CD4-positive, alpha-beta T cell treated with Interferon alpha-2 for 1 hour (primary cell): ENCODE data around the gene DNAJC28.
"Not testable (repeated sequence)": the region's sequence is repeated elsewhere in the genome, so short reads cannot be mapped to it uniquely, and the experiment has no call there.

Experiments used
- DNase-seq, 2 donors: peaks; one replicate each; pipeline ENCODE4 v3.0.0-alpha.2; 2020 to 2022

The DNAJC28 gene

DNA sequence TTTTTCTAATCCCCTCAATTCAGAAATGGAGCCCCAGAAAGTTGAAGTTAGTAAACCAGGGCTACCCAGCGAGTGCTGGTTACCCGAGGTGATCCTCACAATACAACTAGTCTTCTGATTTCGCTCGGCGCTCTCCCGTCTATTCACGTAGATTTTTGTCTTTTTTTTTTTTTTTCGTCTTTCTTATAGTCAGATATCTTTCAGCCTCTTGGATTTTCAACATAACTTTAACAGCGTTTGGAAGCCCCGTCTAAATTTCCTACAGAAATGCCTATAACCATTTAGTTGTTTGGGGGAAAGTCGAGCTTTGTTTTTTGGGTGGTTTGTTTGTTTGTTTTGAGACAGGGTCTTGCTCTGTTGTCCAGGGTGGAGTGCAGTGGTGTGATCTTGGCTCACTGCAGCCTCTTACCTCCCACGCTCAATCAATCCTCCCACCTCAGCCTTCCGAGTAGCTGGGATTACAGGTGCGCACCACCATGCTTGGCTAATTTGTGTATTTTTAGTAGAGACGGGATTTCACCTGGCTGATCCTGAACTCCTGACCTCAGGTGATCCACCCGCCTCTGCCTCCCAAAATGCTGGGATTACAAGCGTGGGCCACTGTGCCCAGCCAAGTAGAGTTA is 10.9 kb downstream of the DNAJC28 start:
- no peak for DNase-seq

DNA sequence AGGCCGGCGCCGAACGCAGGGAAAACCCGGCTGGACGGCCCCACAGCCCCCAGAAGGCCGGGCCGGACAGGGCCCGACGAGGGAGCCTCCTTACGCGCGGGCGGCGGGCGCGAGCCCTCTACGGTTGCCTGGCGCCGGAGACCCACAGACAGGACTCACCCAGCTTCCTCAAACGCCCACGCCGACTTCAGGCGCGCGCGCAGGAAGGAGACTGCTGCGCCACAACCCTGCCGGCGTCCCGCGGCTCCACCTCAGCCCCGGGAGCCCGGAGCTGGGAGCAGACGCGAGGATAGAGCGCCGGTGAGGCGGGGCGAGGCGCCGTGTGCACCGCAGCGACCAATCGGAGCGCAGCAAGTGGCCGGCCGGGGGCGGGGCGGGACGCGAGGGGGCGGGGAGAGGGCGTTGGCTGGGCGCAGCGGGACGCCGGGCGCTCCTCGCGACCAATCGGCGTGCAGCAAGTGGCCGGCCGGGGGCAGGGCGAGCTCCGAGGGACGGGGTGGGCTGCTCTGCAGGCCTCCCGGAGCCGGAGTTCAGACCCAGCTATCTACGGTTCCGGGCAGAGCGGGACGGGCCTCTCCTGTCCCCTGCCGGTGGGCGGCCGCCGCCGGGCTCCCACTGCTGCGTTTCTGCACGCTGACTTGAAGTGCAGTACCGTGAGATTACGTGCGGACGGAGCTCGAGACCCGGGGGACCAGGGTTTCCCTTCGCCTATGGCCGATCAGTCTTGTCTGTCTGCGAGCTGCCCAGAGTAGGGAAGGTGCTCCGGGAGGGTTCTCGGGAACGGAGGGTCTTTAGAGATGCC is 11.6 kb downstream of the DNAJC28 start, which contains the start of gene TMEM50B:
TMEM50B (minus strand) TSS at position 296 of the 802 bp plus-strand sequence. CDS start 11,089 bp downstream, outside the sequence.
- DNase-seq = peak; percentile 95 to 97

DNA sequence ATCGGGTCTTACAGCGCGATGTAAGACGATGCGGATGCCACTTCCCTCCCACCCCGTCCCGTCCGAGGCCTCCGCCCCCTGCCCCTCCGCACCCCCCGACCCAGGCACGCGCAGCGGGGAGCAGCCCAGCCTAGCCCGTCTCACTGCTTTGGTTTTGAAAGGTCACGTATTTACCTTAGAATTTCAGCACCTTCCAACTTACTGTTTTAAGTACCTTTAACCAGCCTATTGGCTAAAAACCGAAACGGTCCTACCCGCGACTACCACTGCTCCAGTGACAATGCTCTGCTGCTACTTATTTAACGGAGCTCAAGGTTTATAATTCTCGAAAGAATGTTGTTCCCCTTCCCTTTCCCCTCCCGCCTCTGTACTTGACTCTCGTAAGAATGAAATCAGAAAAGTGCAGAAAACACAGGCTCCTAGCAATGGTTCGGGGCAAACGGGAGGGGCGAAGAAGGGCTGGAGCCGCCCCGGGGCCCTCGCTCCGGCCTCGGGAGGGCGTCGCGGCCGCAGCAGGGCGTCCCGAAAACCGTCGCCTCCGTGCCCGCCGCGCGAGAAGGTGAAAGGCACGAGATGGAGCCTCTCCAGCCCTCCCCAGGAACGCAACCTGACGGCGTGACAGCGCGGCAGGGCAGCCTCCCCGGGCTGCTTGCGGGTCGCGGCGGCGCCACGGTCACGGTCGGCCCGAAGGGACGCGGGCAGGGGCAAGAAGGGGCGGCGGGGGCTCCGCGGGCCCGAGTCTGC is 12.4 kb downstream of the DNAJC28 start:
- peak; percentile 30 to 51 for DNase-seq

DNA sequence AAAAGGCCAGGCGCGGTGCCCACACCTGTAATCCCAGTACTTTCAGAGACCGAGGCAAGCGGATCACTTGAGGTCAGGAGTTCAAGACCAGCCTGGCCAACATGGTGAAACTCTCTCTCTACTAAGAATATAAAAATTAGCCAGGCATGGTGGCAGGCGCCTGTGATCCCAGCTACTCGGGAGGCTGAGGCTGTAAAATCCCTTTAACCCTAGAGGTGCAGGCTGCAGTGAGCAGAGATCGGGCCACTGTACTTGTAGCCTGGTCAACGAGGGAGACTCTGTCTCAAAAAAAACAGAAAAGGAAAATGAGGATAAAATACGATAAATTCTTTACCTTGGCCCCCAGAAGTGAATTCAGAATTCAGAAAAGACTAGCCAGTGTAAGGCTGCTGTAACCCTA is 13.3 kb downstream of the DNAJC28 start:
- DNase-seq = no peak

DNA sequence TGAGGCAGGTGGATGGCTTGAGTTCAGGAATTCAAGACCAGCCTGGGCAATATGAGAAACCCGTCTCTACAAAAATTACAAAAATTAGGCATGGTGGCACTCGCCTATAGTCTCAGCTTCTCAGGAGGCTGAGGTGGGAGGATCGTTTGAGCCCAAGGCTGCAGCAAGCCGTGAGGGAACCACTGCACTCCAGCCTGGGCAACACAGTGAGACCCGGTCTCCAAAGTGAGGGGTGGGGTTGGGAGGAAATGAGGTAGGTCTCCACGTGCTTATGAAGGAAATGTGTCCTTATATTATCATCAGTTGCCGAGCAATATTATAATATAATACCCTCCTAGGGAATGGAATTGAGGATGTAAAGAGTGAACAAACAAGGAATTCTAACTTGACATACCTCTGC is 14.4 kb downstream of the DNAJC28 start:
- no peak for DNase-seq

DNA sequence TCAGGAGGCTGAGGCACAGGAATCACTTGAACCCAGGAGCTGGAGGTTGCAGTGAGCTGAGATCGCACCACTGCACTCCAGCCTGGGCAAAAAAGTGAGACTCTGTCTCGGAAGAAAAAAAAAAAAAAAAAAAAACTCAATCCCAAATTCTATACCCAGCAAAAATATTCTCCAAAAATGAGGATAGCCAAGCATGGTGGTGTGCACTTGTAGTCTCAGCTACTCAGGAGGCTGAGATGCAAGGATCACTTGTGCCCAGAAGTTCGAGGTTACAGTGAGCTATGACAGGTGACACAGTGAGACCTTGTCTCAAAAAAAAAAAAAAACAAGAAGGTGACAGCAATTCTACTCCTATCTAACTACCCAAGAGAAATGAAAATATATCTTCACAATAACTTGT is 18.2 kb downstream of the DNAJC28 start:
- no peak for DNase-seq

DNA sequence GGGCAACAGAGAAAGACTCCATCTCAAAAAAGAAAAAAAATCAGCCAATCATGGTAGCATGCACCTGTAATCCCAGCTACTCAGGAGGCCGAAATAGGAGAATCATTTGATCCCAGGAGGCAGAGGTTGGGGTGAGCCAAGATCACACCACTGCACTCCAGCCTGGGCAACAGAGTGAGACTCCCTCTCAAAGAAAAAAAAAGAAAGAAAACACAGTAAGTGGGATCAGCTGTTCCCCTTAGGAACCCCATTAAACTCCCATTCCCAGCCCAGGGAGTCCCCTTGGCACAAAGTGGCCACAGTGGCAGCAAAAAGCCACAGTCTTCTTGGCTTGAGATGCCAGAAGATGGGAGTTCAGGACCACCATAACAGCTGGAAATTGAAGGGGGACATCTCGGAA is 20.8 kb downstream of the DNAJC28 start:
- DNase-seq = no peak

DNA sequence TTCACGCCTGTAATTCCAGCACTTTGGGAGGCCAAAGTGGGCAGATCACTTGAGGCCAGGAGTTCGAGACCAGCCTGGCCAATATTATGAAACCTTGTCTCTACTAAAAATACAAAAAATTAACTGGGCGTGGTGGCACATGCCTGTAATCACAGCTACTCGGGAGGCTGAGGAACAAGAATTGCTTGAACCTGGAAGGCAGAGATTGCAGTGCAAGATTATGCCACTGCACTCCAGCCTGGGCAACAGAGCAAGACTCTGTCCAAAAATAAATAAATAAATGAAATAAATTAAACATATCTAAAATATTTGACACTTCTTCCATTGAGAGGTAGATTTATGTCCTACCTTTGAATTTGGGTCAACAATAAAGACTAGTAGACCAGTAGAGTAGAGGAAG is 22.3 kb downstream of the DNAJC28 start:
- not testable (repeated sequence) for DNase-seq

DNA sequence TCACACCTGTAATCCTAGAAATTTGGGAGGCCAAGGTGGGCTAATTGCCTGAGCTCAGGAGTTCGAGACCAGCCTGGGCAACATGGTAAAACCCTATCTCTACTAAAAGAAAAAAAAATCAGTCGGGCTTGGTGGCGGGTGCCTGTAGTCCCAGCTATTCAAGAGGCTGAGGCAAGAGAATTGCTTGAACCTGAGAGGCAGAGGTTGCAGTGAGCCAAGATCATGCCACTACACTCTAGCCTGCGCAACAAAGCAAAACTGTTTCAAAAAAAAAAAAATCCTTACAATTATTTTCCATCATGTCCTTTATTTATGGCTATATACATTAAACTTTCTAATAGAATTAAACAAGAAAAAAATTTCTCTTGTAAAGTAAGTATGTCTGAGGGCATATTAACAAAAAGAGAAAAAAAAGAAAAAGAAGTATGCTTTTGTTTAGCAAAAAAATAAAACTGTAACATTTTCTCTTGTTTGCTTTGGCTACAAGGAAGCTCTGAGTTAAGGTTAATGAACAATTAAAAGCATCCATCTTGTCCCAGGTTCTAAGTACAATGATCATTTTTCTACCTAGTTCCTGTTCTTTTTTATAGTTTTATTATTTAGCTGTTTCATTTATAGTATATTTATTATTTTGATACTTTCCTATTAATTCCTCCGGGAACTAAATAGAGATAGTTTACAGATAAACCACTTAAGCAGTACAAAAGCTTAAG is 29.8 kb downstream of the DNAJC28 start:
- DNase-seq = no peak

DNA sequence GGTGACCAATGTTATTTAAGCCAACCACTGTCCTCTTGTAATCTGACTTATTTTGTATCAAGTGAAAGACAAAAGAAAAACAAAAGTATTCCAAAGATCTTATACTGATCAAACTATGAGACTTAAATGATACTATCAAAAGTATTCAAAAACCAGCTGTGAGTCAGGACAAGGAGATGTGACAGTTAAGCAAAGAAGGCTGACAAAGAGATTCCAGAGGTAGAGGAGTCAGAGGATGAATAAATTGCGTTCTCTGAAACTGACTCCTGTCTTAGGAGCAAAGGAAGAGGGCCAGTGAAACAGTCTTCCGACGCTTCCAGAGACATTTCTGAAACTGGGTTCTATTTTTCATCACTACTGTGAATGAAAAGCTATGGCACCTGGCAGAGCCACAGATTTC is 32.7 kb downstream of the DNAJC28 start:
- DNase-seq = no peak

DNA sequence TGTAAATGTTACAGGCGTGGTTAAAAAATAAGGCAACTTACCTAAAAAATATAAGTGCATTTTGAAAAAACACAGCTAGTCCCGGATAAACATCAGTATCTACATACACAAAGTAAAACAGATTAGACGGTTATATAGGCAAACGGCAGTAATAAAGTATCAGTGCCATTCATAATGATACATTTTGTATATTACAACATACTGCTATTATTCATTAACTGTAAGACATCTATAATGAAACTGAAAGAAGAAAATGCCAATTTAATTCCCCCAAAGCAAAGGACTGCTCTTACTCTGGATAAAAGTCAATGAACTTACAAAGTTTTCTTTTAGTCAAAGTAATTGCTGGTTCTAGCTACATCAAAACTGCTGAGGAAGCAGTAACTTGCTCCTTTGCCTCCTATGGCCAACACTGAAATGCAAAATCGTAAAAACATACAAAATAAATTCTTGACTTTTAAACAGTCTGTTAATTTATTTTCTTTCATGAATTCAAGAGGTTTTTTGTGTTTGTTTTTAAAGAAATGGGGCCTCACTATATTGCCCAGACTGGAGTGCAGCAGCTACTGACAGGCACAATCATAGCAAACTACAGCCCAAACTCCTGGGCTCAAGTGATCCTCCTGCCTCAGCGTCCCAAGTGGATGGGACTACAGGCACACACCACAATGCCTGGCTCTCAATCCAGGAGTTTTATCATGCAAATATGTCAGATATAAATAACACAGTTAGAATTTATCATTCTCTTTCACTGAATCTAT is 35.6 kb downstream of the DNAJC28 start:
- DNase-seq = no peak

DNA sequence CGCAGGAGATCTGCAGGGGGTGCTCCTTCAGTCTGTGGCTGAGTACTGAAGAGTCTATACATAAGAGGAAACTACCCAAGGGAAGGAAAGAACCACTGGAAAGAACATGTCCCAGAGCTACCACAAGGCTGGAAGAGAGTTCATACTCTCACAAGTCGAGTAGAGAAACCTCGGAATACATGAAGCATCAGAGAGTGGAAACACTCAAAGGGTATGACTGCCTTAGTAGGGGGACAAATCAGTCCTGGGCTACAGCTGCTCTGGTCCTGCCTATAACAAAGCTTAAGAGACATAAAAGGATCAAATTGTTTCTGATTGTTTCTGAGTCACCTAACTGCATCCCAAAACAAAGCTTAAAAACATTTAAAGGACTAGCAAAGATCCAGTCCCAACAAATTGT is 39.2 kb downstream of the DNAJC28 start:
- DNase-seq = no peak

DNA sequence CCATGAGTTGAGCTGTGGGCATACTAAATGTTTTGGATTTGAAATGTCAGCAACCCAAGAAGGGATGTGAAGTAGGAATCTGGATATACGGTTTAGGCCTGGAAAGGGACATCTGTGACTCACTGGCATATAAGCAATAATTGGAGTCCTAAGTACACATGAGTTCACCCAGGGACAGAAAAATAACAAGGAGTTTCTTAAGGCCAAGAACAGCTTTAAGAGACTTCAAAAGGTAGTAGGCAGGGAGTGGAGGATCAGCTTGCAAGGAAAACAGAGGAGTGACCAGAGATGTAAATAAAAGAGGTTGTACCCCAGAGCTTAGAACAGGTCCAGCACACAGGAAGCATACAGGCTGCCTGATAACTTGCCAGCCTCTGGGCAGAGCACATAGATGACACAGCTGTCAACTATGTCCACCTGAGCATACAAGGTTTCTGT is 39.9 kb downstream of the DNAJC28 start:
- DNase-seq = no peak

DNA sequence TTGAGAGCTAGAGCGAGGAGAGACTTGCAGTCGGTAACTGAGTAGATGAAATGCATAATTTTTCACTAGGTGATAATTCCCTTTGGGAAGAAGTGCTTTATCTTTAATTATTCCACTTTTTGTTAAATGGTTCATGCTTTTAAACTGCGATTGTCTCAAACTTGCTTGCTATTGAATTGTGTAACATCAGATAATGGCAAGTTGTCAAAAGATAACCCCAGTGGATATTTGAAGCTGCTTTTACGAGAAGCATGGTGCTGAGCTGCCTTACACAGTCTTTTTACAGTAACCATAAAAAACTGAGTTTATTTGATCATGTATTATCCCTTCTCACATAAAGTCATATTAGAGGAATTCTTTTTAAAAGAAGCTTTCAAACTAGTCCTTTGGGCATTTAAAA is 41.9 kb downstream of the DNAJC28 start:
- DNase-seq = no peak

DNA sequence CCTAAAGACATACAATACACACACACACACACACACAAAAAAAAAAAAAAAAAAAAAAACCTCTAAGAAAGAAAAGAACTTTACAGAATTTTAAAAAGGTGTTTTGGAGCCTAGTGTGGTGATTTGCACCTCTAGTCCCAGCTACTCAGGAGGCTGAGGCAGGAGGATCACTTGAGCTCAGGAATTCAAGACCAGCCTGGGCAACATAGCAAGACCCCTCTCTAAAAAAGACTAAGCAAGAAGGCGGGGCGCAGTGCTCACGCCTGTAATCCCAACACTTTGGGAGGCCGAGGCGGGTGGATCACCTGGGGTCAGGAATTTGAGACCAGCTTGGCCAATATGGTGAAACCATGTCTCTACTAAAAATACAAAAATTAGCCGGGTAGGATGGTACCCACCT is 44.9 kb downstream of the DNAJC28 start:
- not testable (repeated sequence) for DNase-seq

DNA sequence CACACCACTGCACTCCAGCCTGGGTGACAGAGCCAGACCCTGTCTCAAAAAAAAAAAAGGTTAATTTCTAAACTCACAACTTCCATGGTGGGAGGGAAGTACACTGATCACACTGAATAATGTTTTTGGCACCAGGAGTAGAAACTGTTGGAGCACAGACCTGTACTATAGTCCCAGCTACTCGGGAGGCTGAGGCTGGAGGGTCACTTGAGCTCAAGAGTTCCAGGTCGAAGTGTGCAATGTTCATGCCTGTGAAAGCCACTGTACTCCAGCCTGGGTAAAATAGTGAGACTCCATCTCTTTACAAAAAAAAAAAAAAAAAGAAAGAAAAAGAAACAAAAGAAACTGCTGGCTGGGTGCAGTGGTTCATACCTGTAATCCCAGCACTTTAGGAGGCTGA is 47.0 kb downstream of the DNAJC28 start:
- no peak for DNase-seq

DNA sequence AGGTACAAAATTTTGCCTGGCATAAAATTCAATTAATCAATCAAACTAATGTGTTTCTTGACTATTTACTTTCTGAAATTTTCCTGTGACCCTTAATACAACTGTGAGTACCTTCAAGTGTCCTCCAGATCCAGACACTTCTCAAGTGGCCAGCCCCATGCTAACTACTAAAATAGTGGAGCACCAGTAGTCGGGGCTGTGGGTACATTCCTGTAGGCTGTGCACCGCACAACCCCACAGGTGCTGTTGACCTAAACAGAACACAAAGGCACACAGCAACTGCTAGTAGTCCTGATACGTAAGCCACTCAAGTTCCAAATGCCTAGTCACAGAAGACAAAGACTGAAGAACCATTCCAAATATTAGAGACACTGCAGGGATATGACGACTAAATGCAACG is 48.3 kb downstream of the DNAJC28 start:
- DNase-seq = no peak

DNA sequence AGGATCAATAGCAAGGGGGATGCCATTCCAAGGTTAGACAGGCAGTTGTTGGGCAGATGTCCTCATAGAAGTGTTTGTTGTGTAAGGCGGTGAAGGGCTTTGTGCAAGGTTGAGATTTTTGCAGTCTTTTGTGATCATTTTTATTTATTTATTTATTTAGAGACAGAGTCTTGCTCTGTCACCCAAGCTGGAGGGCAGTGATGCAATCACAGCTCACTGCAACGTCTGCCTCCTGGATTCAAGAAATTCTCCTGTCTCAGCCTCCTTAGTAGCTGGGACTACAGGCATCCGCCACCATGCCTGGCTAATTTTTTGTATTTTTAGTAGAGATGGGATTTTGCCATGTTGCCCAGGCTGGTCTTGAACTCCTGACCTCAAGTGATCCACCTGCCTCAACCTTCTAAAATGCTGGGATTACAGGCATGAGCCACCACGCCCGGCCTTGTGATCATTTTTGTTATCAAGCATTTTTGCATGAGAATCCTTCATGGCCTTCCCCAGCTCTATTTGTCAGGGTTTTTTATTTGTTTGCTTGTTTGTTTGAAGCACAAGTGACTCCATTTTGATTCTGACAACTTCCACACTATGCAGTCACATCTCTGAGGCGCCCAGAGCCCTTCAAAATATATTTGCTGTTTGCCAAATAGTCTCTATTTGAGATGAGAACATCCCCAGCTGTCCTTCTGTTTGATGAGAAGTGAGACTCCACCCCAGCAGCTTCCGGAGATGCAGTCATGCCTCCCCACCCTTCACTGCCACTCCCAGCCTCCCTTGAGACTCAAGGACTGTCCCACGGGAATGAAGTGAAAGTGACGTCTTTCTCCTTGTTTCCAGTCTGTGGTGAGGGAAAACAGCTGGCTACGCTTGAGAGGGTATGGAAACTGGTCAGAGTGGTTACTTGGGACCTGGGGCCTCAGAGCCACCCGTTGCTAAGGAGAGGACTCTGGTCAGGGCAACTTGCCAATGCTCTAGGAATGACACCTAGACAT is 49.7 kb downstream of the DNAJC28 start:
- DNase-seq = peak in 1 of 2 donors; percentile 51
